ENCODE measurements around the gene L3MBTL3.

The L3MBTL3 gene

GRCh38 chr6:130029163-130029562 is 10.8 kb downstream of the L3MBTL3 start:
- no peaks in the 10 kb centered on the region for H3K27me3 ChIP-seq (ENCODE audit: control insufficient read depth, insufficient read depth, low read length)
- no peaks in the 10 kb centered on the region for H3K4me1 ChIP-seq (ENCODE audit: control insufficient read depth, insufficient read depth, low read length)
- H3K27ac ChIP-seq (ENCODE audit: low read depth, low read length), result no peak overlapping the region
- no peak overlapping the region for H3K4me3 ChIP-seq (ENCODE audit: low read depth, low read length)
- H3K9me3 ChIP-seq (ENCODE audit: control insufficient read depth, insufficient read depth, low read depth, low read length), result no peaks in the 10 kb centered on the region
- H3K36me3 ChIP-seq (ENCODE audit: control insufficient read depth, insufficient read depth, low read length), result peaks cover 9% of the 10 kb centered on the region
- no peak overlapping the region for H3K9ac ChIP-seq (ENCODE audit: low read length)

- H3K27ac ChIP-seq (ENCODE audit: low read depth, low read length), result no peak overlapping the region
- H3K9ac ChIP-seq (ENCODE audit: low read length), result no peak overlapping the region
- peaks cover 3% of the 10 kb centered on the region; the same call in 1 of the 2 replicates for H3K36me3 ChIP-seq (ENCODE audit: control insufficient read depth, insufficient read depth, low read length)
- peaks cover 9% of the 10 kb centered on the region; the same call in 1 of the 2 replicates for H3K4me1 ChIP-seq (ENCODE audit: control insufficient read depth, insufficient read depth, low read length)
- no peak overlapping the region for H3K4me3 ChIP-seq (ENCODE audit: low read depth, low read length)
- H3K27me3 ChIP-seq (ENCODE audit: control insufficient read depth, insufficient read depth, low read length), result no peaks in the 10 kb centered on the region
- H3K9me3 ChIP-seq (ENCODE audit: control insufficient read depth, insufficient read depth, low read depth, low read length), result no peaks in the 10 kb centered on the region
Measured at GRCh38 chr6:130032758-130033340, 14.5 kb downstream of the L3MBTL3 start.

- H3K4me3 ChIP-seq (ENCODE audit: low read depth, low read length), result no peak overlapping the region
- no peak overlapping the region for H3K9ac ChIP-seq (ENCODE audit: low read length)
- no peak overlapping the region for H3K27ac ChIP-seq (ENCODE audit: low read depth, low read length)
- no peaks in the 10 kb centered on the region for H3K27me3 ChIP-seq (ENCODE audit: control insufficient read depth, insufficient read depth, low read length)
- H3K36me3 ChIP-seq (ENCODE audit: control insufficient read depth, insufficient read depth, low read length), result peaks cover 3% of the 10 kb centered on the region; the same call in 1 of the 2 replicates
- H3K9me3 ChIP-seq (ENCODE audit: control insufficient read depth, insufficient read depth, low read depth, low read length), result no peaks in the 10 kb centered on the region
- H3K4me1 ChIP-seq (ENCODE audit: control insufficient read depth, insufficient read depth, low read length), result peaks cover 9% of the 10 kb centered on the region; the same call in 1 of the 2 replicates
Measured at GRCh38 chr6:130033949-130034348, 15.6 kb downstream of the L3MBTL3 start.

GRCh38 chr6:130034378-130035146 is 16.2 kb downstream of the L3MBTL3 start:
- Histone ChIP-seq H3K36me3 (ENCODE audit: control insufficient read depth, insufficient read depth, low read length) (peaks cover 3% of the 10 kb centered on the region; the same call in 1 of the 2 replicates), H3K27ac (ENCODE audit: low read depth, low read length) (no peak overlapping the region), H3K4me1 (ENCODE audit: control insufficient read depth, insufficient read depth, low read length) (peaks cover 9% of the 10 kb centered on the region; the same call in 1 of the 2 replicates), H3K4me3 (ENCODE audit: low read depth, low read length) (no peak overlapping the region), H3K27me3 (ENCODE audit: control insufficient read depth, insufficient read depth, low read length) (no peaks in the 10 kb centered on the region), H3K9me3 (ENCODE audit: control insufficient read depth, insufficient read depth, low read depth, low read length) (no peaks in the 10 kb centered on the region), H3K9ac (ENCODE audit: low read length) (no peak overlapping the region)

GRCh38 chr6:130035211-130035610 is 16.8 kb downstream of the L3MBTL3 start:
- no peak overlapping the region for H3K4me3 ChIP-seq (ENCODE audit: low read depth, low read length)
- no peaks in the 10 kb centered on the region for H3K9me3 ChIP-seq (ENCODE audit: control insufficient read depth, insufficient read depth, low read depth, low read length)
- H3K4me1 ChIP-seq (ENCODE audit: control insufficient read depth, insufficient read depth, low read length), result peaks cover 9% of the 10 kb centered on the region; the same call in 1 of the 2 replicates
- H3K9ac ChIP-seq (ENCODE audit: low read length), result no peak overlapping the region
- H3K27ac ChIP-seq (ENCODE audit: low read depth, low read length), result no peak overlapping the region
- peaks cover 3% of the 10 kb centered on the region; the same call in 1 of the 2 replicates for H3K36me3 ChIP-seq (ENCODE audit: control insufficient read depth, insufficient read depth, low read length)
- H3K27me3 ChIP-seq (ENCODE audit: control insufficient read depth, insufficient read depth, low read length), result no peaks in the 10 kb centered on the region

GRCh38 chr6:130037207-130037811 is 18.9 kb downstream of the L3MBTL3 start:
- Histone ChIP-seq H3K27ac (ENCODE audit: low read depth, low read length) (no peak overlapping the region), H3K27me3 (ENCODE audit: control insufficient read depth, insufficient read depth, low read length) (no peaks in the 10 kb centered on the region), H3K4me3 (ENCODE audit: low read depth, low read length) (no peak overlapping the region), H3K4me1 (ENCODE audit: control insufficient read depth, insufficient read depth, low read length) (peaks cover 9% of the 10 kb centered on the region; the same call in 1 of the 2 replicates), H3K9ac (ENCODE audit: low read length) (no peak overlapping the region), H3K9me3 (ENCODE audit: control insufficient read depth, insufficient read depth, low read depth, low read length) (no peaks in the 10 kb centered on the region), H3K36me3 (ENCODE audit: control insufficient read depth, insufficient read depth, low read length) (peaks cover 3% of the 10 kb centered on the region; the same call in 1 of the 2 replicates)

- H3K27ac ChIP-seq (ENCODE audit: low read depth, low read length), result no peak overlapping the region
- no peak overlapping the region for H3K9ac ChIP-seq (ENCODE audit: low read length)
- H3K36me3 ChIP-seq (ENCODE audit: control insufficient read depth, insufficient read depth, low read length), result no peaks in the 10 kb centered on the region
- no peak overlapping the region for H3K4me3 ChIP-seq (ENCODE audit: low read depth, low read length)
- no peaks in the 10 kb centered on the region for H3K27me3 ChIP-seq (ENCODE audit: control insufficient read depth, insufficient read depth, low read length)
- no peaks in the 10 kb centered on the region for H3K9me3 ChIP-seq (ENCODE audit: control insufficient read depth, insufficient read depth, low read depth, low read length)
- H3K4me1 ChIP-seq (ENCODE audit: control insufficient read depth, insufficient read depth, low read length), result no peaks in the 10 kb centered on the region; the same call in 1 of the 2 replicates
Measured at GRCh38 chr6:130041594-130041993, 23.2 kb downstream of the L3MBTL3 start.

GRCh38 chr6:130043344-130043743 is 25.0 kb downstream of the L3MBTL3 start:
- no peak overlapping the region for H3K9ac ChIP-seq (ENCODE audit: low read length)
- H3K4me3 ChIP-seq (ENCODE audit: low read depth, low read length), result no peak overlapping the region
- H3K9me3 ChIP-seq (ENCODE audit: control insufficient read depth, insufficient read depth, low read depth, low read length), result no peaks in the 10 kb centered on the region
- no peaks in the 10 kb centered on the region; the same call in 1 of the 2 replicates for H3K4me1 ChIP-seq (ENCODE audit: control insufficient read depth, insufficient read depth, low read length)
- H3K27ac ChIP-seq (ENCODE audit: low read depth, low read length), result no peak overlapping the region
- no peaks in the 10 kb centered on the region for H3K36me3 ChIP-seq (ENCODE audit: control insufficient read depth, insufficient read depth, low read length)
- no peaks in the 10 kb centered on the region for H3K27me3 ChIP-seq (ENCODE audit: control insufficient read depth, insufficient read depth, low read length)

GRCh38 chr6:130045622-130046021 is 27.2 kb downstream of the L3MBTL3 start:
- Histone ChIP-seq H3K4me1 (ENCODE audit: control insufficient read depth, insufficient read depth, low read length) (no peaks in the 10 kb centered on the region; the same call in 1 of the 2 replicates), H3K27me3 (ENCODE audit: control insufficient read depth, insufficient read depth, low read length) (no peaks in the 10 kb centered on the region), H3K27ac (ENCODE audit: low read depth, low read length) (no peak overlapping the region), H3K4me3 (ENCODE audit: low read depth, low read length) (no peak overlapping the region), H3K36me3 (ENCODE audit: control insufficient read depth, insufficient read depth, low read length) (0 out of 2 replicates have a peak, but pooled peaks cover 4% of the 10 kb centered on the region), H3K9ac (ENCODE audit: low read length) (no peak overlapping the region), H3K9me3 (ENCODE audit: control insufficient read depth, insufficient read depth, low read depth, low read length) (no peaks in the 10 kb centered on the region)

GRCh38 chr6:130046671-130047070 is 28.3 kb downstream of the L3MBTL3 start:
- Histone ChIP-seq H3K9ac (ENCODE audit: low read length) (no peak overlapping the region), H3K27ac (ENCODE audit: low read depth, low read length) (no peak overlapping the region), H3K36me3 (ENCODE audit: control insufficient read depth, insufficient read depth, low read length) (peaks cover 10% of the 10 kb centered on the region), H3K9me3 (ENCODE audit: control insufficient read depth, insufficient read depth, low read depth, low read length) (no peaks in the 10 kb centered on the region), H3K4me3 (ENCODE audit: low read depth, low read length) (no peak overlapping the region), H3K4me1 (ENCODE audit: control insufficient read depth, insufficient read depth, low read length) (no peaks in the 10 kb centered on the region; the same call in 1 of the 2 replicates), H3K27me3 (ENCODE audit: control insufficient read depth, insufficient read depth, low read length) (no peaks in the 10 kb centered on the region)

Measured in HUES6 (cell line).